RWPE1 (cell line): Measurements from ENCODE around the gene MAGEA4.

Source experiments
- CTCF ChIA-PET: fragments of 350-600 bp; sonication (Branson Sonifier 250); formaldehyde crosslinking; extraction: SDS; loops from one replicate; lab custom pipeline; 2021; lab: Yijun Ruan, JAX
- POLR2A ChIA-PET: fragments of 400-600 bp; formaldehyde crosslinking; extraction: SDS; loops from one replicate; lab custom pipeline; 2020; ENCODE audit warnings: antibody characterized with exemption; ENCODE audit not compliant: low non-redundant PET; lab: Yijun Ruan, JAX
- DNase-seq: peaks from one replicate; pipeline ENCODE4 v3.0.0; 2012; ENCODE audit warnings: low spot score
- H3K27ac ChIP-seq: fragments of 450-650 bp; 2 replicates; pipeline ENCODE4 v1.5.1; 2017
- CTCF ChIP-seq: fragments of 450-650 bp; conservative IDR thresholded peaks from 2 replicates; pipeline ENCODE4 v1.5.1; 2017; ENCODE audit warnings: low read depth, mild to moderate bottlenecking

Gene MAGEA4

GRCh38 chrX:151973060-151973661 lies 60.5 kb downstream of the MAGEA4 start:
- ChIA-PET CTCF (interaction anchor here (0.6 to 0.9 kb wide), 3 partner anchors 12 to 663 kb away, joined by 3 to 4 read pairs (median 3); no protein-coding TSS in a partner anchor), POLR2A (interaction anchor here (0.6 kb wide), 1 partner anchor 218 kb away, joined by 3 read pairs; no protein-coding TSS in a partner anchor)
- TF ChIP-seq CTCF: no peak
- no peak for DNase-seq
- H3K27ac ChIP-seq: peak overlapping the region; percentile 87

- H3K27ac ChIP-seq: peak overlapping the region; percentile 87
- DNase-seq: peak; percentile 15
- CTCF ChIA-PET: interaction anchor here (0.6 to 0.9 kb wide), 2 partner anchors 12 to 142 kb away, joined by 3 read pairs; no protein-coding TSS in a partner anchor
- POLR2A ChIA-PET: no interaction called here
- TF ChIP-seq CTCF: no peak
Observed at GRCh38 chrX:151973851-151974335, 61.2 kb downstream of the MAGEA4 start.
